Vagina (tissue), 2 donors: ENCODE data around the gene INCENP.

ENCODE experiments used
- CTCF ChIP-seq, 3 experiments: fragments of 450-650 bp in 2 of 3; fragments of 200-600 bp in 1 of 3; sonication (generic) in 1 of 3; IDR thresholded peaks; one replicate each; pipeline ENCODE4 v1.5.1; 2017 to 2019; ENCODE audit warnings: antibody characterized with exemption in 3 of 3, mild to moderate bottlenecking in 2 of 3, moderate library complexity in 2 of 3
- POLR2A ChIP-seq, 2 donors: fragments of 450-650 bp; IDR thresholded peaks; one replicate each; pipeline ENCODE4 v1.6.1; 2017; ENCODE audit warnings: antibody characterized with exemption in 2 of 2, mild to moderate bottlenecking in 2 of 2, moderate library complexity in 2 of 2
- POLR2AphosphoS5 ChIP-seq, 2 donors: sonication (generic); formaldehyde crosslinking; IDR thresholded peaks; one replicate each; pipeline ENCODE4 v1.9.0; 2017; ENCODE audit warnings: antibody characterized with exemption in 2 of 2, mild to moderate bottlenecking in 2 of 2, low read depth in 1 of 2; ENCODE audit not compliant: insufficient read depth in 1 of 2

GRCh38 chr11:62201376-62201775 lies 77.6 kb downstream of the INCENP start:
- TF ChIP-seq CTCF (IDR thresholded peaks at IDR 0.05): no peak
- no peak for TF ChIP-seq POLR2A (IDR thresholded peaks at IDR 0.05)
- no peak for TF ChIP-seq POLR2AphosphoS5 (IDR thresholded peaks at IDR 0.05; ENCODE audit: insufficient read depth in 1 of 2, low read depth in 1 of 2)
